ENCODE results near the gene EGR1. TPM values are rescaled to one million over a fixed set of nuclear protein-coding genes. Genes with fewer than 3 reads are reported as not detected.

The EGR1 gene
- total and polyA plus RNA-seq, 5 donors from 2014 or later, result 0.38 to 19.0 (median 1.0) TPM

Other genes starting within 250 kb of the EGR1 start
- not detected for gene GFRA3, start 190.9 kb upstream of the EGR1 start, total RNA-seq
- not detected for gene GFRA3, start 190.9 kb upstream of the EGR1 start, polyA plus RNA-seq
- 0.37 TPM for gene CDC25C, start 133.7 kb upstream of the EGR1 start, total RNA-seq
- gene CDC25C, start 133.7 kb upstream of the EGR1 start, polyA plus RNA-seq, result under 1 TPM in 3 of 4 donors, not detected in 1; 0.22 to 0.64 (median 0.27) TPM
- gene FAM53C, start 127.2 kb upstream of the EGR1 start, total RNA-seq, result 57.0 TPM
- gene FAM53C, start 127.2 kb upstream of the EGR1 start, polyA plus RNA-seq, result 10 to 100 TPM; 20.4 to 28.9 (median 24.6) TPM
- gene KDM3B, start 112.8 kb upstream of the EGR1 start, total RNA-seq, result 77.1 TPM
- gene KDM3B, start 112.8 kb upstream of the EGR1 start, polyA plus RNA-seq, result 10 to 100 TPM; 12.8 to 15.4 (median 13.5) TPM
- gene REEP2, start 26.4 kb upstream of the EGR1 start, total RNA-seq, result not detected
- under 1 TPM in 2 of 4 donors, not detected in 2; 0.21 to 0.52 TPM for gene REEP2, start 26.4 kb upstream of the EGR1 start, polyA plus RNA-seq
- 170 TPM for gene ETF1, start 77.8 kb downstream of the EGR1 start, total RNA-seq
- gene ETF1, start 77.8 kb downstream of the EGR1 start, polyA plus RNA-seq, result 10 to 100 TPM; 25.9 to 44.3 (median 32.5) TPM
- gene HSPA9, start 109.9 kb downstream of the EGR1 start, total RNA-seq, result 276 TPM
- gene HSPA9, start 109.9 kb downstream of the EGR1 start, polyA plus RNA-seq, result 100 to 1,000 TPM; 113 to 129 (median 121) TPM